ENCODE measurements around the gene TMCC2. TPM values are rescaled to one million over a fixed set of nuclear protein-coding genes. Genes with fewer than 3 reads are reported as not detected.

The TMCC2 gene
- total and polyA plus RNA-seq, 2 donors from 2014 or later: 1.3 to 3.5 TPM

DNA sequence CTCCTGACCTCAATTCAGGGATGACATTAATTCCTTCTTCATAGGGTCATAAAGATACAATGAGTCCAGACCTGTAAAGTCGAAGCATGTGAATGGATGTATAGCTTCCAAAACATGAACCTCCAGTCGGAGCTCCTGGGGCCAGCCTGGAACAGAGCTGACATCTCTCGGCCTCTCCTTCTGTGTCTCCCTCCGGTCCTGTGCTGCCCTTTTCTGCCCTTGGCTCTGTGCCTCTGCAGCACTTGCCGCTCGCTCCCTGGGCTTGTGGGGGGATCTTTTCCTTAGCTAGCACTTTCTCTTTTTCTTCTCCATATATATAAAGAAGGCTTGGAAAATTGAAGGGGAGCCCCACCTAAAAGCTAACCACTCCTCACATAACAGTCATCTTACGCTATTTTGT, 42.5 kb downstream of the TMCC2 start:
- no peak overlapping the region for H3K9ac ChIP-seq (ENCODE audit: low read length in 3 of 3)
- H3K27me3 ChIP-seq (ENCODE audit: control insufficient read depth, insufficient read depth, low read length): no peaks in the 10 kb centered on the region
- DNase-seq (no peak), FAIRE-seq (no peak)
- intact Hi-C loops (cut with DNase I): loop anchor here (5.0 kb wide), 1 partner anchor 57 kb away; no protein-coding TSS in a partner anchor
- TF ChIP-seq, protein P1, sequence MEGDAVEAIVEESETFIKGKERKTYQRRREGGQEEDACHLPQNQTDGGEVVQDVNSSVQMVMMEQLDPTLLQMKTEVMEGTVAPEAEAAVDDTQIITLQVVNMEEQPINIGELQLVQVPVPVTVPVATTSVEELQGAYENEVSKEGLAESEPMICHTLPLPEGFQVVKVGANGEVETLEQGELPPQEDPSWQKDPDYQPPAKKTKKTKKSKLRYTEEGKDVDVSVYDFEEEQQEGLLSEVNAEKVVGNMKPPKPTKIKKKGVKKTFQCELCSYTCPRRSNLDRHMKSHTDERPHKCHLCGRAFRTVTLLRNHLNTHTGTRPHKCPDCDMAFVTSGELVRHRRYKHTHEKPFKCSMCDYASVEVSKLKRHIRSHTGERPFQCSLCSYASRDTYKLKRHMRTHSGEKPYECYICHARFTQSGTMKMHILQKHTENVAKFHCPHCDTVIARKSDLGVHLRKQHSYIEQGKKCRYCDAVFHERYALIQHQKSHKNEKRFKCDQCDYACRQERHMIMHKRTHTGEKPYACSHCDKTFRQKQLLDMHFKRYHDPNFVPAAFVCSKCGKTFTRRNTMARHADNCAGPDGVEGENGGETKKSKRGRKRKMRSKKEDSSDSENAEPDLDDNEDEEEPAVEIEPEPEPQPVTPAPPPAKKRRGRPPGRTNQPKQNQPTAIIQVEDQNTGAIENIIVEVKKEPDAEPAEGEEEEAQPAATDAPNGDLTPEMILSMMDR (IDR thresholded peaks at IDR 0.05; ENCODE audit: borderline replicate concordance, extremely low read depth, insufficient read depth): no peak
- no peaks in the 10 kb centered on the region for H3K36me3 ChIP-seq (ENCODE audit: control insufficient read depth in 2 of 3, insufficient read depth in 3 of 3, low read length in 3 of 3)
- no peak overlapping the region for H3K4me3 ChIP-seq (ENCODE audit: low read length in 3 of 3)
- no peak overlapping the region for H3K27ac ChIP-seq (ENCODE audit: low read depth in 2 of 2, low read length in 2 of 2)
- H3K9me3 ChIP-seq (ENCODE audit: control insufficient read depth in 2 of 3, insufficient read depth in 1 of 3, low read length in 3 of 3): no peaks in the 10 kb centered on the region
- H3K4me1 ChIP-seq (ENCODE audit: control insufficient read depth in 2 of 3, insufficient read depth in 2 of 3, low read depth in 1 of 3, low read length in 3 of 3): peaks cover 0 to 20% (median 12%) of the 10 kb centered on the region in 3 donors

DNA sequence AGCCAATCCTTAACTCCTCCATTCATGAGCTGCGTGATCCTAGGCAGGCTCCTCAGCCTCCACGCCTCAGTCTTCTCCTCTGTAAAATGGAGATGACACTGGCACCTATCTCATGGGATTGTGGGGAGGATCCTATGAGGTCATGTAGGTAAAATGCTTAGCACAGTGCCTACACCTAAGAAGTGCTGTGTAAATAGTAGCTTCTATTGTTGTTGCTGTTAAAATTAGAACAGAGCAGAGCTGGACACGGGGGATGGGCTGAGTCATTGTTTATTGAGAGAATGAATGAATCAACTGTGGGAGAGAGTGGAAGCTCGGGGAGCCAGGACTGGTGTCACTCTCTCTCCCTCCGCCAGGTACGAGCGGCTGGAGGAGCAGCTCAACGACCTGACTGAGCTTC, 43.0 kb downstream of the TMCC2 start:
- Histone ChIP-seq H3K9me3 (ENCODE audit: control insufficient read depth in 2 of 3, insufficient read depth in 1 of 3, low read length in 3 of 3) (no peaks in the 10 kb centered on the region), H3K36me3 (ENCODE audit: control insufficient read depth in 2 of 3, insufficient read depth in 3 of 3, low read length in 3 of 3) (no peaks in the 10 kb centered on the region), H3K4me3 (ENCODE audit: low read length in 3 of 3) (no peak overlapping the region), H3K9ac (ENCODE audit: low read length in 3 of 3) (no peak overlapping the region), H3K4me1 (ENCODE audit: control insufficient read depth in 2 of 3, insufficient read depth in 2 of 3, low read depth in 1 of 3, low read length in 3 of 3) (peaks cover 0 to 24% (median 13%) of the 10 kb centered on the region in 3 donors), H3K27me3 (ENCODE audit: control insufficient read depth, insufficient read depth, low read length) (no peaks in the 10 kb centered on the region), H3K27ac (ENCODE audit: low read depth in 2 of 2, low read length in 2 of 2) (no peak overlapping the region)
- intact Hi-C loops (cut with DNase I): loop anchor here (5.0 kb wide), 1 partner anchor 57 kb away; no protein-coding TSS in a partner anchor
- no peak for DNase-seq
- TF ChIP-seq, protein P1 (IDR thresholded peaks at IDR 0.05; ENCODE audit: borderline replicate concordance, extremely low read depth, insufficient read depth): no peak
- FAIRE-seq: no peak

DNA sequence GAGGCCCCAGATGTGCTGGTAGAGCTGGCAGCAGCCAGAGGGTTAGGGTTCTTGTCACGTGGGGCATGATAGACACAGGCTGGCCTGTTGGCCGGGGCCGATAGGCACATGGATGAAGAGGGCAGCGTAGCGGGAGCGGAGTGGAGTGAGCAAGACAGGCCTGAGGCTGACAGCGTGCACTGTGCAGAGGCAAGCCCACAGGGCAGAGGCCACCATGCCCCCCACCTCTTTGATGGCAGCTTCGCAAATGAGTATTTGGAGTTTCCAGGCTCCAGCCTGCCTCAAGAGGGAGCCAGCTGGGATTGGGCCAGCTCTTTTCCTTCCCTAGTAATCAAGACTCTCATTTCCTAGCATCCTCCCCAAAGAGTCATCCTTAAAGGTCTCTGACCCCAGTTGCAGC, 43.5 kb downstream of the TMCC2 start:
- Histone ChIP-seq H3K27ac (ENCODE audit: low read depth in 2 of 2, low read length in 2 of 2) (no peak overlapping the region), H3K4me1 (ENCODE audit: control insufficient read depth in 2 of 3, insufficient read depth in 2 of 3, low read depth in 1 of 3, low read length in 3 of 3) (peaks cover 0 to 28% (median 13%) of the 10 kb centered on the region in 3 donors), H3K27me3 (ENCODE audit: control insufficient read depth, insufficient read depth, low read length) (no peaks in the 10 kb centered on the region), H3K36me3 (ENCODE audit: control insufficient read depth in 2 of 3, insufficient read depth in 3 of 3, low read length in 3 of 3) (no peaks in the 10 kb centered on the region), H3K9ac (ENCODE audit: low read length in 3 of 3) (no peak overlapping the region), H3K9me3 (ENCODE audit: control insufficient read depth in 2 of 3, insufficient read depth in 1 of 3, low read length in 3 of 3) (no peaks in the 10 kb centered on the region), H3K4me3 (ENCODE audit: low read length in 3 of 3) (no peak overlapping the region)
- DNase-seq (peak in 1 of 5 donors; percentile 80), FAIRE-seq (no peak)
- TF ChIP-seq, protein P1 (IDR thresholded peaks at IDR 0.05; ENCODE audit: borderline replicate concordance, extremely low read depth, insufficient read depth): no peak
- intact Hi-C loops (cut with DNase I): loop anchor here (5.0 kb wide), 1 partner anchor 56 kb away; no protein-coding TSS in a partner anchor

DNA sequence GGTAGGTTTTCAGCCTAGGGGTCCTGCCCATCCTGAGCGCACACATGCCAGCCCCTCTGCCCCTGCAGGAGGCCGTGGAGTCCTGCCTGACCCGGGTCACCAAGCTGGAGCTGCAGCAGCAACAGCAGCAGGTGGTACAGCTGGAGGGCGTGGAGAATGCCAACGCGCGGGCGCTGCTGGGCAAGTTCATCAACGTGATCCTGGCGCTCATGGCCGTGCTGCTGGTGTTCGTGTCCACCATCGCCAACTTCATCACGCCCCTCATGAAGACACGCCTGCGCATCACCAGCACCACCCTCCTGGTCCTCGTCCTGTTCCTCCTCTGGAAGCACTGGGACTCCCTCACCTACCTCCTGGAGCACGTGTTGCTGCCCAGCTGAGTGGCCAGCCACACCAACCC, 44.0 kb downstream of the TMCC2 start:
- Histone ChIP-seq H3K9ac (ENCODE audit: low read length in 3 of 3) (no peak overlapping the region), H3K4me3 (ENCODE audit: low read length in 3 of 3) (no peak overlapping the region), H3K4me1 (ENCODE audit: control insufficient read depth in 2 of 3, insufficient read depth in 2 of 3, low read depth in 1 of 3, low read length in 3 of 3) (peaks cover 0 to 30% (median 13%) of the 10 kb centered on the region in 3 donors), H3K9me3 (ENCODE audit: control insufficient read depth in 2 of 3, insufficient read depth in 1 of 3, low read length in 3 of 3) (no peaks in the 10 kb centered on the region), H3K27ac (ENCODE audit: low read depth in 2 of 2, low read length in 2 of 2) (no peak overlapping the region), H3K27me3 (ENCODE audit: control insufficient read depth, insufficient read depth, low read length) (no peaks in the 10 kb centered on the region), H3K36me3 (ENCODE audit: control insufficient read depth in 2 of 3, insufficient read depth in 3 of 3, low read length in 3 of 3) (no peaks in the 10 kb centered on the region)
- TF ChIP-seq, protein P1 (IDR thresholded peaks at IDR 0.05; ENCODE audit: borderline replicate concordance, extremely low read depth, insufficient read depth): no peak
- DNase-seq (peak in 1 of 5 donors; percentile 84), FAIRE-seq (no peak)
- intact Hi-C loops (cut with DNase I): loop anchor here (5.0 kb wide), 1 partner anchor 56 kb away; no protein-coding TSS in a partner anchor
